Coronary artery (tissue), 2 donors: ENCODE results near the gene CEMIP2.

Source experiments
- DNase-seq: peaks from one replicate; pipeline ENCODE4 v3.0.0-alpha.2; 2017; ENCODE audit warnings: low spot score
- H3K27ac ChIP-seq, 2 donors: fragments of 200-600 bp; sonication (generic); one replicate each; pipeline ENCODE4 v1.5.1; 2016 to 2019
- H3K4me3 ChIP-seq: fragments of 200-600 bp; sonication (generic); 2 replicates; pipeline ENCODE4 v1.5.1; 2016; ENCODE audit warnings: mild to moderate bottlenecking, moderate library complexity
- CTCF ChIP-seq: fragments of 200-600 bp; sonication (generic); IDR thresholded peaks from one replicate; pipeline ENCODE4 v1.5.1; 2019; ENCODE audit warnings: antibody characterized with exemption

Gene CEMIP2

GRCh38 chr9:71790296-71790695 lies 22.0 kb upstream of the CEMIP2 start:
- Histone ChIP-seq H3K27ac (no peak overlapping the region), H3K4me3 (no peak overlapping the region)
- TF ChIP-seq CTCF: no peak
- DNase-seq: no peak

DNA sequence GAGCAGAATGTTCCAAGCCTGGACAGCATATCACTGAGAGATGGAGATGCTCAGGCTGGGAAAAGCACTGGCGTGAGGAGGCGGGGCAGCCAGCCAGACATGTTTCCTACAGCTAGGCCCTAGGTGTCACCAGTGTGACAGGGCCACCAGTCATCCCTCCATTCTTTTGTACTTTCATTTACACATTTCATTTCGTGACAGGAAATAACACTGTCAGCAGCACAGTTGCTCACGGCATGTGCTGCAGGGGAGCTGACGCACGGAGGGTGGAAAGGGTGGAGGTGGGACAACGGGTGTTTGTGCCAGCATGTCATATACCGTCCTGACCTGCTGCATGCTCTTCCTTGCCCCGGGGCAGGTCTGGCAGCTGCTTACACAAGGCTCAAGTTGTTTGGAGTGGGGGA lies 14.8 kb upstream of the CEMIP2 start:
- DNase-seq: no peak
- Histone ChIP-seq H3K4me3 (no peak overlapping the region), H3K27ac (no peak overlapping the region)
- TF ChIP-seq CTCF: no peak

GRCh38 chr9:71781391-71781790 lies 13.1 kb upstream of the CEMIP2 start:
- Histone ChIP-seq H3K27ac (no peak overlapping the region), H3K4me3 (no peak overlapping the region)
- no peak for TF ChIP-seq CTCF
- DNase-seq: no peak

DNA sequence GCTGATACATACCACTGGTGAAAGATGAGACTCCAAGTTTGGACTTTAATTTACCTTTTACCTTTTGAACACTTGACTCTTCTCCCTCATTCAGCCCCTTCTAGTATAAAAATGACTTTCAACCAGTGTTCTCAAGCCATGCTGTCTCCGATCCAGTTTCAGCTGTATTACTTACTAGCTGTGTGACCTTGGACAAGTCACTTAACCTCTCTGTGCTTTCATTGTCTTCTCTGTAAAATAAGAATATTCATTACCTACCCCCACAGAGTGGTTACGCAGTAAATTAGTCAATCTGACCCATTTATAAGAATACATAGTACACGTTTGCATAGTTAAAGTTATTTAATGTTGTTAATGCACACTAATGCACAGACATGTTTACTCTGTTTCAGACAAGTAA lies 12.6 kb upstream of the CEMIP2 start:
- no peak overlapping the region for H3K27ac ChIP-seq
- TF ChIP-seq CTCF: no peak
- DNase-seq: no peak
- no peak overlapping the region for H3K4me3 ChIP-seq

DNA sequence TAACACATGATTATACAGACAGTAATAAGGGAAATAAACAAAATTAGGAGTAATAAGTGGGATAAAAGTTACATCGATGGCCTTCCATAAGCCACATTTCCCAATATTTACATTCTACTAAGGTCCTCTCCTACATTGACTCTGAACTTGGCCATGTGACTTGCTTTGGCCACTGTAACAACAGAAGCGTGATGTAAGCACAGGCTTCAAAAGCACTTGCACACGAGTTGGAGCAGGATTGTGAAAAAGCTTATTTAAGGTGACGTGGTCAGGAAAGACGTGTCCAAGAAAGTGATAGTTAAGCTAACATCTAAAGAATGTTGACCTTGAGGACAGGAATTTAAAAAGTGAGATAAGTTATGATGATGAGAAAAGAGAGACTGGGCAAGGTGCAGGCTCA lies 9.8 kb upstream of the CEMIP2 start:
- Histone ChIP-seq H3K4me3 (no peak overlapping the region), H3K27ac (no peak overlapping the region)
- no peak for DNase-seq
- TF ChIP-seq CTCF: no peak

GRCh38 chr9:71774920-71775319 lies 6.6 kb upstream of the CEMIP2 start:
- no peak overlapping the region for H3K4me3 ChIP-seq
- DNase-seq: no peak
- no peak overlapping the region for H3K27ac ChIP-seq
- TF ChIP-seq CTCF: no peak

DNA sequence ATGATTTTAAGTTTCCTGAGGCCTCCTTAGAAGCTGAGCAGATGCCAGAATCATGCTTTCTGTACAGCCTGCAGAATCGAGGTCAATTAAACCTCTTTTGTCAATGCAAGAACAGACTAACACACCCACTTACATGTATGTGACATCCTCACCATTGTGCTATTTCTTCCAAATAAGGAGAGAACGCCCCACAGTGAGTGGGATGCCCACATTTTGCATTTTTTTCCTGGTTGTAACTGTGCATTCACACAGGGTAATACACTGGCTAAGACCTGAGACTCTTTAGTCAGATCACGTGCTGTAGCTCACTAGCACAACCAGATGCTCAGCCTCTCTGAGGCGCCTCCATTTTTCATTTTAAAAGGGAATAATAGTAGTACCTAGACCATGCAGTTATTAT lies 4.4 kb upstream of the CEMIP2 start:
- no peak for TF ChIP-seq CTCF
- H3K27ac ChIP-seq: no peak overlapping the region
- no peak for DNase-seq
- no peak overlapping the region for H3K4me3 ChIP-seq
